GM18868 (cell line): ENCODE measurements around the gene OTC.
A peak's percentile ranks its signal among the peaks of the same experiment; 100 is the strongest.

Source experiments
- ATAC-seq: cut with Tn5 transposase; IDR thresholded peaks from one replicate; pipeline ENCODE4 v1.9.1; 2021; ENCODE audit warnings: mild to moderate bottlenecking, moderate library complexity; ENCODE audit not compliant: unreplicated experiment

The OTC gene

GRCh38 chrX:38352362-38352761 lies at the start of gene OTC:
TSS of gene OTC (plus strand) at chrX:38352604. CDS start at chrX:38352697, 93 bp downstream.
- no peak for ATAC-seq

GRCh38 chrX:38304010-38304409 lies 48.4 kb upstream of the OTC start:
- ATAC-seq = no peak

GRCh38 chrX:38305971-38306370 lies 46.4 kb upstream of the OTC start:
- no peak for ATAC-seq

GRCh38 chrX:38311743-38312142 lies 40.7 kb upstream of the OTC start:
- ATAC-seq = no peak

GRCh38 chrX:38312436-38312835 lies 40.0 kb upstream of the OTC start:
- no peak for ATAC-seq

- ATAC-seq = no peak
Observed at GRCh38 chrX:38313190-38313589, 39.2 kb upstream of the OTC start.

GRCh38 chrX:38315186-38315585 lies 37.2 kb upstream of the OTC start:
- ATAC-seq = no peak

- ATAC-seq = no peak
Observed at GRCh38 chrX:38318196-38318595, 34.2 kb upstream of the OTC start.

GRCh38 chrX:38318606-38319005 lies 33.8 kb upstream of the OTC start:
- ATAC-seq = no peak

- ATAC-seq = no peak
Observed at GRCh38 chrX:38320819-38321218, 31.6 kb upstream of the OTC start.

- ATAC-seq = no peak
Observed at GRCh38 chrX:38326086-38326485, 26.3 kb upstream of the OTC start.

- peak; percentile 97 for ATAC-seq
Observed at GRCh38 chrX:38327007-38327774, 25.2 kb upstream of the OTC start, which contains the start of gene RPGR. TSS of gene RPGR (minus strand) at chrX:38327509. CDS start at chrX:38327367, 142 bp downstream.

- no peak for ATAC-seq
Observed at GRCh38 chrX:38327775-38328081, 24.7 kb upstream of the OTC start.

- ATAC-seq = peak; percentile 73
Observed at GRCh38 chrX:38332505-38332904, 19.9 kb upstream of the OTC start.

GRCh38 chrX:38335382-38335781 lies 17.0 kb upstream of the OTC start:
- no peak for ATAC-seq

- ATAC-seq = no peak
Observed at GRCh38 chrX:38336538-38337240, 15.7 kb upstream of the OTC start.

- no peak for ATAC-seq
Observed at GRCh38 chrX:38341442-38341841, 11.0 kb upstream of the OTC start.

GRCh38 chrX:38342853-38343778 lies 9.3 kb upstream of the OTC start:
- ATAC-seq = no peak

GRCh38 chrX:38346150-38346549 lies 6.3 kb upstream of the OTC start:
- no peak for ATAC-seq

- no peak for ATAC-seq
Observed at GRCh38 chrX:38347136-38347535, 5.3 kb upstream of the OTC start.

GRCh38 chrX:38351346-38351745 lies 1.1 kb upstream of the OTC start:
- ATAC-seq = no peak
